Astrocyte of the spinal cord (primary cell): ENCODE results near the gene OSBPL3.

Experiments
- DNase-seq: peaks from one replicate; pipeline ENCODE4 v3.0.0; 2011; ENCODE audit warnings: low read depth, low spot score
- H3K4me3 ChIP-seq: 2 replicates; pipeline ENCODE4 v1.5.1; 2011; ENCODE audit warnings: low read depth, mild to moderate bottlenecking, low read length, moderate library complexity
- in situ Hi-C: cut with HindIII; loops from 2 replicates; pipeline ENCODE4 v1.10.0; 2017; ENCODE audit warnings: low sequenced_read_pairs
- TF ChIP-seq, protein P1 (sequence below): IDR thresholded peaks from 2 replicates; pipeline ENCODE4 v1.5.1; 2012; ENCODE audit warnings: low read depth, mild to moderate bottlenecking, low read length, inconsistent platforms

OSBPL3 gene

DNA sequence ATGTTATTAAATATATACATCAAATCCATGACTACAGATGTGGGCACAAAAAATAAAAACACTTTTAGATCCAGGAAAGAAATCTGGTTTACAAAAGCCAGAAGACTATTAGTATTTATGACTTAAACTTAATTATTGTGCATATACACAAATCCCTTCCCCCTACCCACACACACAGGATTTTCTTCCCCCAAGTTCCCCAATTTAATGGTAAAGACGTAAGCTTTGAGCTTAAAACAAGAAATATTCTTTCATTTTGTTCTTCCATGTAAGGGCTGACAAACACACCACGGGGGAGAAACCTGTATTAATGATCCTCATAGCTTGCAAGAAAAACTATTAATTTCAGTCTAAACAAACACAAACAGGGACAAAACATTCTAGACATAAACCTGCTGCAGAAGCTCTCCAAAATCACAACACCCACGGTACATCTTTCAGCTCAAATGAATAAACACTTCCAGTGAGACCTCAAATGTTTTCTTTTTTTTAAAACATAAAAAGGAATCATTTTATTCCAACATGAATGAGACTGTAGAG is 28.5 kb downstream of the OSBPL3 start:
- DNase-seq: no peak
- TF ChIP-seq, protein P1, sequence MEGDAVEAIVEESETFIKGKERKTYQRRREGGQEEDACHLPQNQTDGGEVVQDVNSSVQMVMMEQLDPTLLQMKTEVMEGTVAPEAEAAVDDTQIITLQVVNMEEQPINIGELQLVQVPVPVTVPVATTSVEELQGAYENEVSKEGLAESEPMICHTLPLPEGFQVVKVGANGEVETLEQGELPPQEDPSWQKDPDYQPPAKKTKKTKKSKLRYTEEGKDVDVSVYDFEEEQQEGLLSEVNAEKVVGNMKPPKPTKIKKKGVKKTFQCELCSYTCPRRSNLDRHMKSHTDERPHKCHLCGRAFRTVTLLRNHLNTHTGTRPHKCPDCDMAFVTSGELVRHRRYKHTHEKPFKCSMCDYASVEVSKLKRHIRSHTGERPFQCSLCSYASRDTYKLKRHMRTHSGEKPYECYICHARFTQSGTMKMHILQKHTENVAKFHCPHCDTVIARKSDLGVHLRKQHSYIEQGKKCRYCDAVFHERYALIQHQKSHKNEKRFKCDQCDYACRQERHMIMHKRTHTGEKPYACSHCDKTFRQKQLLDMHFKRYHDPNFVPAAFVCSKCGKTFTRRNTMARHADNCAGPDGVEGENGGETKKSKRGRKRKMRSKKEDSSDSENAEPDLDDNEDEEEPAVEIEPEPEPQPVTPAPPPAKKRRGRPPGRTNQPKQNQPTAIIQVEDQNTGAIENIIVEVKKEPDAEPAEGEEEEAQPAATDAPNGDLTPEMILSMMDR: no peak
- no peak overlapping the region for H3K4me3 ChIP-seq
- in situ Hi-C loops: no loop called here

DNA sequence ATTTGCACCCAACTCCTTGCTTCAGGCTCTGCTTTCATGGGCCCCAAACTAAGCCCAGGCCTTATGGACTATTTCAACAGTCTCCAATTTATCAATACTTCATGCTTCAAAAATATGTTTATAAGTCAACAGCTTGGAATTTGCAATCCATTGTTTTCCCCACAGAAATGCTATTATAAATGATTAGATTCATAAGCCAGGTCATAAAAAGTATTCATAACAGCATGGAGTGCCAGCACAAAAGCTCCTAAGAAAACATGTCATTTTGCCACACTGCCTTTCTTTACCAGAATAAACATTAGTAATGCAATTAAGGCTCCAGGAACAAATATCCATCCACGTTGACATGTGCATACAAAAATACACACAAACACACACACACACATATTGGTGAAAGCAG is 30.1 kb downstream of the OSBPL3 start:
- in situ Hi-C loops: no loop called here
- DNase-seq: no peak
- no peak overlapping the region for H3K4me3 ChIP-seq
- TF ChIP-seq, protein P1: no peak

DNA sequence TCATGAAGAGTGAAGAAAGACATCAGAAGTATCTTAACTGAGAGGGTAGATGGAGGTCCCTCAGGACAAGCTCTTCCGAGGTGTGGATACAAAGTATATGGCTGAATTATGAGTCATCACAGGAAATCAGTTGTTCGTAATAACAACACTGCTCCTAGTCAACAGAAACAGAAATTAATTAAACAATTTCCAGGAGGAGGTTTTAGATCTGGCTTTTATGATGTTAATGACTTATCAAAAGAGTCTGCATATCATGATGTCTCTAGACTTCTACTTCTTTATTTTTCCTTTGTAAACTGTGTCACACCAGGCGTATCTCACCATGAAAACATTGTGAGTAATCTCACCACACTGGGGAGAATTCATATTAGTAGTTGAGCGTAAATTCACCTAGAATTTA is 31.2 kb downstream of the OSBPL3 start:
- in situ Hi-C loops: no loop called here
- peak; percentile 51 for DNase-seq
- TF ChIP-seq, protein P1: no peak
- no peak overlapping the region for H3K4me3 ChIP-seq

DNA sequence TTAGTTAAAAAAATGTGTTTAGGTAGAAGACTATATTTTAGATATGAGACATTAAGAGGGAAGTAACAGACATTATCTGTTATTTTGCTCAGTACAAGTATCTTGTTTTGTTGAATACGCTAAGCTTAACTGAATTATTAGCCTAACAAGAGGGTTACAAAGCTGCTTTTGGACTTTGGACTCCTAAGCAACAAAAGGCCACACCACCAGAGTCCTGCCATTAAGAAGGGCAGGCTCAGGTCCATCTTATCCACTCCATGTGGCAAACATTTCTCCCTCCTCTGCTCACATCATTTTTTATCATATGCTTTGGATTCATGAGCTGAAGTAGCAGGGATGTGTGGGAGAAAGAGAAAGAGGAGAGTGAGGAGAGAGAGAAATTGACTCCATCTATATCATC is 33.5 kb downstream of the OSBPL3 start:
- no peak for DNase-seq
- in situ Hi-C loops: no loop called here
- TF ChIP-seq, protein P1: no peak
- no peak overlapping the region for H3K4me3 ChIP-seq

DNA sequence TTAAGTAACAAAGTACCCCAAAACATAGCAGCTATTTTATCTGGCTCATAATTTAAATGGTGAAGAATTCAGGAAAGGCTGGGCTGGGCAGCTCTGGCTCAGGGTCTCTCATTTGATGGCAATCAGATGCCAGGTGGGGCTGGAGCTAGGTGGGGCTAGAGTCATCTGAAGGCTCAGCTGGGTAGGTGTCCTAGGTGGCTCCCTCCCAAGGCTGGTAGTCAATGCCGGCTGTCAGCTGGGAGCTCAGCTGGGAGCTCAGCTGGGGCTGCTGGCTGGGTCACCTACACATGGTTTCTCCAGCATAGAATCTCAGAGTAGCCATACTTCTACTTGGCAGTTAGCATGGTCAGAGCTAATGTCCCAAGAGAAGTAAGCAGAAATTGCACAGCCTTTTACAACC is 34.1 kb downstream of the OSBPL3 start:
- TF ChIP-seq, protein P1: peak; percentile 13
- no peak overlapping the region for H3K4me3 ChIP-seq
- no peak for DNase-seq
- in situ Hi-C loops: no loop called here

DNA sequence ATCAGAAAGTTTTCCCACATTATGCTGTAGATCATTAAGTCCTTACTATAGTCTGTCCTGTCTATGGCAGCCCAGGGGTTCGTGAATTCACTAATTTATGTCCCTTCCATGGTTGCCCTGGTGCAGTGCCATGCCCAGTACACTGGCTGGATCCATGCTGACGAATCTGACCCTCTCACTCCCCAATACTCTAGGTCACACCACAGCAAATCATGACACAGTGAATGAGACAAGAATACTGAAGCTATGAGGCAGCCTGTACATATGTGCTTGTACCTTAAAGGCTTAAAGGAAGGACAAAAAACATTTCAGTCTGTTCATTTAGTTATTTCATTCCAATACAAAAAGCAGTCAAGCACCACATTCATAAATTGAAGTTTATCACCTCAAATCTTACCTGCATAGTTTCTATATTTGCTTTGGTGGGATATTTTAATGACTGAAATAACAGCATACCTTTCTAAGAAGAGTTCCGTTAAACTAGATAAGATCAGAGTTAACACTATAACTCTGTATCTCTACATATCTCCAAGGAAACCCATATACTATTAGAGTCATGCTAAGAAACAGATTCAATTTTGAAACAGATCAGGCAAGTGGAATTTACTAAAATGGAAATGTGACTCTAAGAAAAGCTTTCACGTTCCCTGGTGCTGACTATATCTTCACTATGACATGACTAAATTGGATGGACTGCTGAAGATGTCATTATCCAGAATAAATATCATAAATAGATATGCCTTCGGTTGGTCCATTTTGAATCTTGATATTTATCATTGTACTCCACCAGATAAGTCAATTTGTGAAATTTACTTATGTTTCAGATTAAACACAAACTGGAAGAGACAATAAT is 36.7 kb downstream of the OSBPL3 start:
- in situ Hi-C loops: no loop called here
- TF ChIP-seq, protein P1: no peak
- no peak for DNase-seq
- no peak overlapping the region for H3K4me3 ChIP-seq
